B cell (primary cell): ENCODE results near the gene CALR. TPM values are rescaled to one million over a fixed set of nuclear protein-coding genes. Genes with fewer than 3 reads are reported as not detected.
"Not testable (repeated sequence)": the region's sequence is repeated elsewhere in the genome, so short reads cannot be mapped to it uniquely, and the experiment has no call there.

Experiments
- ATAC-seq: fragments of 200-7000 bp; cut with Tn5 transposase; one replicate; pipeline ENCODE4 v1.10.0; 2021; ENCODE audit warnings: low read depth, mild to moderate bottlenecking, moderate number of reproducible peaks, moderate library complexity
- CTCF ChIA-PET: fragments of 350-600 bp; sonication (Branson Sonifier 250); formaldehyde crosslinking; loops from one replicate; lab custom pipeline; 2021; ENCODE audit warnings: antibody characterized with exemption, inconsistent platforms; lab: Charles Lee
- POLR2A ChIA-PET: fragments of 350-600 bp; sonication (Branson Sonifier 250); formaldehyde crosslinking; loops from one replicate; lab custom pipeline; 2021; ENCODE audit warnings: antibody characterized with exemption; lab: Charles Lee
- DNase-seq: peaks from one replicate; pipeline ENCODE4 v3.0.0; 2013
- H2AFZ ChIP-seq: 2 replicates; pipeline ENCODE4 v1.6.1; 2012; ENCODE audit warnings: mild to moderate bottlenecking, low read depth, low read length; ENCODE audit not compliant: insufficient read depth, poor library complexity, severe bottlenecking
- H3K27ac ChIP-seq, 2 donors: 1 replicate in 1 of 2; 2 replicates in 1 of 2; pipeline ENCODE4 v1.5.1; 2012 to 2013; ENCODE audit warnings: low read length in 2 of 2, mild to moderate bottlenecking in 2 of 2, moderate library complexity in 1 of 2
- H3K27me3 ChIP-seq, 4 experiments: fragments of 200-600 bp in 1 of 4; sonication (generic) in 1 of 4; replicated peaks in 1 of 4; 1 replicate in 2 of 4; 2 replicates in 2 of 4; pipeline versions ENCODE4 v1.6.1 to v1.7.0; 2013 to 2016; ENCODE audit warnings: low read length in 3 of 4, mild to moderate bottlenecking in 2 of 4, mixed read lengths in 1 of 4, moderate library complexity in 1 of 4; ENCODE audit not compliant: insufficient read depth in 4 of 4, control insufficient read depth in 3 of 4; ENCODE audit errors: control extremely low read depth in 1 of 4
- H3K36me3 ChIP-seq, 2 experiments: replicated peaks in 1 of 2; 1 replicate in 1 of 2; 2 replicates in 1 of 2; pipeline versions ENCODE4 v1.6.1 to v1.7.1; 2013; ENCODE audit warnings: low read length in 1 of 2; ENCODE audit not compliant: insufficient read depth in 2 of 2, control insufficient read depth in 1 of 2; ENCODE audit errors: control extremely low read depth in 1 of 2, extremely low read depth in 1 of 2
- H3K4me1 ChIP-seq, 2 donors: fragments of 200-600 bp in 1 of 2; sonication (generic) in 1 of 2; 1 replicate in 1 of 2; 2 replicates in 1 of 2; pipeline versions ENCODE4 v1.5.1 to v1.6.1; 2013 to 2017; ENCODE audit warnings: low read length in 2 of 2; ENCODE audit not compliant: control insufficient read depth in 2 of 2, insufficient read depth in 2 of 2
- H3K4me2 ChIP-seq: replicated peaks from 2 replicates; pipeline ENCODE3; 2012; ENCODE audit warnings: mild to moderate bottlenecking, low read depth, low read length; ENCODE audit not compliant: poor library complexity, severe bottlenecking
- H3K4me3 ChIP-seq, 5 experiments: fragments of 200-600 bp in 1 of 5; sonication (generic) in 1 of 5; 1 replicate in 3 of 5; 2 replicates in 2 of 5; pipeline versions ENCODE4 v1.5.1 to v1.7.0; 2011 to 2016; ENCODE audit warnings: low read length in 4 of 5, mild to moderate bottlenecking in 4 of 5, low read depth in 2 of 5, control low read depth in 1 of 5, moderate library complexity in 1 of 5; ENCODE audit not compliant: insufficient read depth in 1 of 5; ENCODE audit errors: control extremely low read depth in 1 of 5, extremely low read depth in 1 of 5
- H3K79me2 ChIP-seq: fragments of 200-600 bp; sonication (generic); one replicate; pipeline ENCODE4 v1.6.0; 2016; ENCODE audit warnings: low read length; ENCODE audit not compliant: control insufficient read depth, insufficient read depth
- H3K9ac ChIP-seq: fragments of 200-600 bp; sonication (generic); 2 replicates; pipeline ENCODE4 v1.6.1; 2017; ENCODE audit warnings: mild to moderate bottlenecking, low read length, moderate library complexity
- H3K9me3 ChIP-seq, 3 donors: one replicate each; pipeline versions ENCODE4 v1.6.1 to v1.7.1; 2013; ENCODE audit warnings: low read length in 2 of 3; ENCODE audit not compliant: control insufficient read depth in 2 of 3, insufficient read depth in 1 of 3; ENCODE audit errors: control extremely low read depth in 1 of 3
- H4K20me1 ChIP-seq: 2 replicates; pipeline ENCODE4 v1.6.0; 2012; ENCODE audit warnings: mild to moderate bottlenecking, low read length; ENCODE audit not compliant: insufficient read depth, control insufficient read depth, poor library complexity, severe bottlenecking
- H3K27ac Mint-ChIP-seq: one replicate; pipeline ENCODE4 v1.8.0; 2021; ENCODE audit warnings: mixed read lengths
- H3K27me3 Mint-ChIP-seq: one replicate; pipeline ENCODE4 v1.8.0; 2021; ENCODE audit warnings: mixed read lengths
- H3K4me1 Mint-ChIP-seq: one replicate; pipeline ENCODE4 v1.8.0; 2021; ENCODE audit warnings: mixed read lengths
- H3K4me3 Mint-ChIP-seq: one replicate; pipeline ENCODE4 v1.8.0; 2021; ENCODE audit warnings: mixed read lengths
- H3K9me3 Mint-ChIP-seq: one replicate; pipeline ENCODE4 v1.8.0; 2022; ENCODE audit warnings: mixed read lengths; ENCODE audit not compliant: insufficient read depth
- CTCF ChIP-seq: fragments of 200-600 bp; IDR thresholded peaks from one replicate; pipeline ENCODE4 v1.8.0; 2022; ENCODE audit warnings: antibody characterized with exemption, mild to moderate bottlenecking
- EZH2 ChIP-seq: IDR thresholded peaks from 2 replicates; pipeline ENCODE4 v1.6.1; 2012; ENCODE audit warnings: borderline replicate concordance, low read depth, mild to moderate bottlenecking, moderate library complexity, low read length; ENCODE audit not compliant: insufficient read depth, poor library complexity, severe bottlenecking
- WGBS: methylation state at CpG from one replicate; pipeline ENCODE4 v1.1.5; 2013; ENCODE audit warnings: missing lambda C conversion rate; ENCODE audit not compliant: insufficient coverage; 5-methylcytosine and 5-hydroxymethylcytosine counted together
- intact Hi-C: fragments of 100-400 bp; cut with micrococcal nuclease; formaldehyde crosslinking; loops from one replicate; pipeline ENCODE4 v1.10.0; 2022
- polyA plus RNA-seq: library from polyadenylated mRNA; depleted of rRNA; stranded (reverse); fragments of >200 nt; gene quantifications from 2 replicates; pipeline ENCODE4 v1.2.3, GENCODE V29; 2012
- total RNA-seq, 2 donors: library from RNA; stranded (reverse); fragments of 120-200 nt in 1 of 2; gene quantifications; 1 replicate in 1 of 2; 2 replicates in 1 of 2; pipeline versions ENCODE4 v1.2.3 to v1.2.4, GENCODE V29; 2013 to 2022

Gene CALR
- total and polyA plus RNA-seq, 2 donors (not counting 1 experiment from before 2014, with no cell fraction given), result 214 to 385 TPM

- not testable (repeated sequence) for H3K4me3 Mint-ChIP-seq, H3K27ac Mint-ChIP-seq
- POLR2A ChIA-PET, result interaction anchor here (0.7 to 1.2 kb wide), 4 partner anchors 9 to 25 kb away, joined by 3 to 6 read pairs (median 4); partner anchors contain the start of genes FARSA and GCDH
Observed at GRCh38 chr19:12915860-12916259, 22.5 kb upstream of the CALR start.

GRCh38 chr19:12918253-12918652 is 20.2 kb upstream of the CALR start:
- no peaks in the 10 kb centered on the region for H4K20me1 ChIP-seq
- H3K4me1 ChIP-seq, result peaks cover 9 to 25% of the 10 kb centered on the region in 2 donors
- no peaks in the 10 kb centered on the region for H3K27me3 Mint-ChIP-seq
- H3K27ac ChIP-seq, result no peak overlapping the region
- no peak overlapping the region for H3K4me2 ChIP-seq
- H3K9me3 Mint-ChIP-seq, result no peaks in the 10 kb centered on the region
- POLR2A ChIA-PET, result interaction anchor here (0.7 to 1.6 kb wide), 2 partner anchors 20 to 38 kb away, joined by 4 to 8 read pairs; no protein-coding TSS in a partner anchor
- intact Hi-C loops, result no loop called here
- H3K4me3 ChIP-seq, result no peak overlapping the region
- peak overlapping the region; percentile 61 for H3K27ac Mint-ChIP-seq
- H3K4me1 Mint-ChIP-seq, result peaks cover 20% of the 10 kb centered on the region
- no peak overlapping the region for H2AFZ ChIP-seq
- no peak for TF ChIP-seq EZH2
- no peak for TF ChIP-seq CTCF
- WGBS, result 97% methylated on average over 14 of the region's 14 CpGs
- no peaks in the 10 kb centered on the region for H3K27me3 ChIP-seq
- DNase-seq, result peak; percentile 23
- H3K9me3 ChIP-seq, result no peaks in the 10 kb centered on the region
- peaks cover 0 to 13% of the 10 kb centered on the region in 2 experiments for H3K36me3 ChIP-seq
- no peak overlapping the region for H3K9ac ChIP-seq
- H3K79me2 ChIP-seq, result no peaks in the 10 kb centered on the region
- peak overlapping the region; percentile 34 for H3K4me3 Mint-ChIP-seq
- no peak for ATAC-seq
- CTCF ChIA-PET, result no interaction called here

More at GRCh38 chr19:12915860-12916259, 22.5 kb upstream of the CALR start:
- H3K27ac ChIP-seq, DNase-seq, H3K4me2 ChIP-seq, H3K4me3 ChIP-seq, H3K27me3 ChIP-seq, ATAC-seq, H3K9ac ChIP-seq, H3K9me3 Mint-ChIP-seq, H3K27me3 Mint-ChIP-seq, H3K9me3 ChIP-seq, H2AFZ ChIP-seq, intact Hi-C loops, H3K79me2 ChIP-seq, H3K36me3 ChIP-seq, CTCF ChIA-PET, H4K20me1 ChIP-seq: not testable (repeated sequence)
- H3K4me1 ChIP-seq, result peaks cover 9 to 29% of the 10 kb centered on the region in 2 donors
- WGBS, result no CpG with 5 or more reads among the region's 4 CpGs
- peaks cover 23% of the 10 kb centered on the region for H3K4me1 Mint-ChIP-seq
